ENCODE data around the gene MRPL24.

- TF ChIP-seq CTCF (IDR thresholded peaks at IDR 0.05; ENCODE audit: insufficient read depth, low read length, poor library complexity, severe bottlenecking): no peak
- no peak for TF ChIP-seq EZH2phosphoT487 (conservative IDR thresholded peaks at IDR 0.05; ENCODE audit: low read length)
Measured at GRCh38 chr1:156748670-156749418, 8.0 kb upstream of the MRPL24 start.
